ENCODE results near the gene PTBP3.

PTBP3 gene

DNA sequence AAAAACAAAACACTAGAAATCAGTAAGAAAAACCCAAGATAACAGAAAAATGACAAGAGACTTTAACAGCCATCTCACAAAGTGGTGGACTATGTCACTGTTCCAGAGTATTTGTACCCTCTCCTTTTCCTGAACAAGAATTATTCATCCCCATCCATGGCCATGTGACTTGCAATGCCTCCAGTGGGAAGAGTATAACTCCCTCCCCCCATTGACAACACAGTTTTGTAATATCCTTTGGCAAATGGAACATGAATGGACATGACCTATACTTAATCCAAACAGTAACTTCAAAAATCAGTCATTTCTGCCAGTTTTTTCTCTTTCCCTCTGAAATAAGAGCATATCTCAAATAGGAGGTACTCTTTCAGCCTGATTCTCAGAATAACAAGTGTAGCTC lies 33.9 kb downstream of the PTBP3 start:
- H3K4me3 ChIP-seq (ENCODE audit: control insufficient read depth, low read depth, low read length) = no peak overlapping the region
- no peak for TF ChIP-seq CTCF (IDR thresholded peaks at IDR 0.05; ENCODE audit: control insufficient read depth, insufficient read depth, low read depth, low read length, missing control alignments)
- no peak for DNase-seq (ENCODE audit: low read depth)

DNA sequence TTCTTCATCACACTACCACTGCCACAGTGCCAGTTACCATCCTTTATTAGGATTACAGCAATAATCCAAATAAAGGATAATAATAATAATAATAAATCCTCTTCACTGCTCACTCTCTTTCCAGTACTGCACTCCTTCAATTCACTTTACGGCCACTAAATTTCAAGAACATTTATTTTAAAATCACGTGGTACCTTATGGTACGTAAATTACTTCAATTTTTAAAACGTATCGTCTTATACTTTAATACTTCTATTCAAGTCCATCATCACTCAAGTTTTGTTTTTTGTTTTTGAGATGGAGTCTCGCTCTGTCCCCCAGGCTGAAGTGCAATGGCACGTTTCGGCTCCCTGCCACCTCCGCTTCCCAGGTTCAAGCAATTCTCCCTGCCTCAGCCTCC lies 36.5 kb downstream of the PTBP3 start:
- DNase-seq (ENCODE audit: low read depth) = no peak
- TF ChIP-seq CTCF (IDR thresholded peaks at IDR 0.05; ENCODE audit: control insufficient read depth, insufficient read depth, low read depth, low read length, missing control alignments) = no peak
- H3K4me3 ChIP-seq (ENCODE audit: control insufficient read depth, low read depth, low read length) = no peak overlapping the region

- no peak for DNase-seq (ENCODE audit: low read depth)
- no peak for TF ChIP-seq CTCF (IDR thresholded peaks at IDR 0.05; ENCODE audit: control insufficient read depth, insufficient read depth, low read depth, low read length, missing control alignments)
- no peak overlapping the region for H3K4me3 ChIP-seq (ENCODE audit: control insufficient read depth, low read depth, low read length)
These were observed 38.2 kb downstream of the PTBP3 start for GRCh38 chr9:112295174-112295573.

DNA sequence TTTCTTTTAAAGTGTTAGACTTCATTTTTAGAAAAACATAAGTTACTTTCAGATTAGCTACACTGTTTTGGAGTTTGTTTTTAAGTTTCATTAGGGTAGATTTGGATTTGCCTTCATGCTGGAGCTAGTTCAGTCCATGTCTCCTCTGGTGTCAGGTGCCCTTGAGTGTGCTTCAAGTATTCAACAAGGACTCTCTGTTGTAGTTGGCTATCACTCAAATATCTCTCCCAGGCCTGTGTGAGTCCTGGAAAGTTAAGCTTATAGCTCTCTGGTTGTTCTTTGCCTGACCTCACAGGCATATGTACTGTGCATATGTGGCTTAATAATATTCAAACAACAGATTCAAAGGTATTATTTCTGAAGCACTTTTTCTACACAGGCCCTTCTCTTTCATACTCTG lies 45.4 kb downstream of the PTBP3 start:
- TF ChIP-seq CTCF (IDR thresholded peaks at IDR 0.05; ENCODE audit: control insufficient read depth, insufficient read depth, low read depth, low read length, missing control alignments) = no peak
- no peak overlapping the region for H3K4me3 ChIP-seq (ENCODE audit: control insufficient read depth, low read depth, low read length)
- DNase-seq (ENCODE audit: low read depth) = no peak

GRCh38 chr9:112286926-112287325 lies 46.5 kb downstream of the PTBP3 start:
- DNase-seq (ENCODE audit: low read depth) = no peak
- no peak overlapping the region for H3K4me3 ChIP-seq (ENCODE audit: control insufficient read depth, low read depth, low read length)
- TF ChIP-seq CTCF (IDR thresholded peaks at IDR 0.05; ENCODE audit: control insufficient read depth, insufficient read depth, low read depth, low read length, missing control alignments) = no peak

DNA sequence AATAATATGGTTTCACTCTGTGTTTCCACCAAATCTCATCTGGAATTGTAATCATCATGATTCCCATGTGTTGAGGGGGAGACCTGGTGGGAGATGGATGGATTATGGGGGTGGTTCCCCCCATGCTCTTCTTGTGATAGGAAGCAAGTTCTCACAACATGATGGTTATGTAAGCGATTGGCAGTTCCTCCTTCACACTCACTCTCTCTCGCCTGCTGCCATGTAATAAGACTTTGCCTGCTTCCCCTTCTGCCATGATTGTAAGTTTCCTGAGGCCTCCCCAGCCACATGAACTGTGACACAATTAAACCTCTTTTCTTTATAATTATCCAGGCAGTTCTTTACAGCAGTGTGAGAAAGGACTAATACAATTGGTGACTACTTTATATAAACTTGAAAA lies 48.4 kb downstream of the PTBP3 start:
- TF ChIP-seq CTCF (IDR thresholded peaks at IDR 0.05; ENCODE audit: control insufficient read depth, insufficient read depth, low read depth, low read length, missing control alignments) = no peak
- DNase-seq (ENCODE audit: low read depth) = no peak
- H3K4me3 ChIP-seq (ENCODE audit: control insufficient read depth, low read depth, low read length) = no peak overlapping the region
